Nephron (organoid): ENCODE data around the gene SP140L.
"Not testable (repeated sequence)": the region's sequence is repeated elsewhere in the genome, so short reads cannot be mapped to it uniquely, and the experiment has no call there.

ENCODE experiments used
- H3K27ac Mint-ChIP-seq, 3 experiments: 2 replicates each; pipeline ENCODE4 v1.8.0; 2020; ENCODE audit warnings: mixed read lengths in 3 of 3, mild to moderate bottlenecking in 2 of 3, moderate library complexity in 1 of 3
- H3K27me3 Mint-ChIP-seq: 2 replicates; pipeline ENCODE4 v1.8.0; 2021; ENCODE audit warnings: low read depth, mild to moderate bottlenecking, moderate library complexity, mixed read lengths
- H3K36me3 Mint-ChIP-seq: 2 replicates; pipeline ENCODE4 v1.8.0; 2020; ENCODE audit warnings: low read depth, mixed read lengths
- H3K4me1 Mint-ChIP-seq: 2 replicates; pipeline ENCODE4 v1.8.0; 2020; ENCODE audit warnings: mixed read lengths
- H3K4me3 Mint-ChIP-seq, 3 experiments: 2 replicates each; pipeline ENCODE4 v1.8.0; 2020; ENCODE audit warnings: mild to moderate bottlenecking in 3 of 3, mixed read lengths in 3 of 3, moderate library complexity in 2 of 3
- H3K9me3 Mint-ChIP-seq: 2 replicates; pipeline ENCODE4 v1.8.0; 2020; ENCODE audit warnings: mixed read lengths
- CTCF ChIP-seq, 3 experiments: fragments of 200-600 bp; sonication (generic); IDR thresholded peaks; one replicate each; pipeline ENCODE4 v1.5.0; 2021; ENCODE audit warnings: antibody characterized with exemption in 3 of 3; ENCODE audit not compliant: unreplicated experiment in 3 of 3

Gene SP140L

GRCh38 chr2:230299618-230300017, 27.4 kb upstream of the SP140L start:
- Mint-ChIP-seq H3K27me3 (peaks cover 3% of the 10 kb centered on the region), H3K4me1 (no peaks in the 10 kb centered on the region), H3K4me3 (no peak overlapping the region), H3K9me3 (peaks cover 20% of the 10 kb centered on the region), H3K27ac (no peak overlapping the region), H3K36me3 (no peaks in the 10 kb centered on the region)
- no peak for TF ChIP-seq CTCF (IDR thresholded peaks at IDR 0.05; ENCODE audit: unreplicated experiment in 3 of 3)

GRCh38 chr2:230305416-230306275, 21.3 kb upstream of the SP140L start:
- no peak overlapping the region for H3K27ac Mint-ChIP-seq
- H3K9me3 Mint-ChIP-seq = peaks cover 15% of the 10 kb centered on the region
- H3K27me3 Mint-ChIP-seq = peaks cover 3% of the 10 kb centered on the region
- H3K36me3 Mint-ChIP-seq = no peaks in the 10 kb centered on the region
- no peak overlapping the region for H3K4me3 Mint-ChIP-seq
- H3K4me1 Mint-ChIP-seq = no peaks in the 10 kb centered on the region
- TF ChIP-seq CTCF (IDR thresholded peaks at IDR 0.05; ENCODE audit: unreplicated experiment in 3 of 3) = no peak

- Mint-ChIP-seq H3K27me3 (peaks cover 3% of the 10 kb centered on the region), H3K9me3 (peaks cover 15% of the 10 kb centered on the region), H3K4me1 (no peaks in the 10 kb centered on the region), H3K36me3 (no peaks in the 10 kb centered on the region), H3K4me3 (no peak overlapping the region), H3K27ac (no peak overlapping the region)
- TF ChIP-seq CTCF (IDR thresholded peaks at IDR 0.05; ENCODE audit: unreplicated experiment in 3 of 3) = no peak
Measured at GRCh38 chr2:230306474-230306873, 20.5 kb upstream of the SP140L start.

GRCh38 chr2:230307485-230307884, 19.5 kb upstream of the SP140L start:
- H3K27ac Mint-ChIP-seq = no peak overlapping the region
- H3K4me1 Mint-ChIP-seq = no peaks in the 10 kb centered on the region
- no peaks in the 10 kb centered on the region for H3K36me3 Mint-ChIP-seq
- peaks cover 3% of the 10 kb centered on the region for H3K27me3 Mint-ChIP-seq
- peaks cover 13% of the 10 kb centered on the region for H3K9me3 Mint-ChIP-seq
- no peak for TF ChIP-seq CTCF (IDR thresholded peaks at IDR 0.05; ENCODE audit: unreplicated experiment in 3 of 3)
- H3K4me3 Mint-ChIP-seq = no peak overlapping the region

GRCh38 chr2:230308402-230309000, 18.5 kb upstream of the SP140L start:
- no peaks in the 10 kb centered on the region for H3K4me1 Mint-ChIP-seq
- peaks cover 3% of the 10 kb centered on the region for H3K27me3 Mint-ChIP-seq
- no peak for TF ChIP-seq CTCF (IDR thresholded peaks at IDR 0.05; ENCODE audit: unreplicated experiment in 3 of 3)
- no peaks in the 10 kb centered on the region for H3K36me3 Mint-ChIP-seq
- H3K9me3 Mint-ChIP-seq = peaks cover 6% of the 10 kb centered on the region
- no peak overlapping the region for H3K27ac Mint-ChIP-seq
- no peak overlapping the region for H3K4me3 Mint-ChIP-seq

GRCh38 chr2:230310792-230311191, 16.2 kb upstream of the SP140L start:
- H3K27ac Mint-ChIP-seq, H3K4me1 Mint-ChIP-seq, H3K36me3 Mint-ChIP-seq, H3K9me3 Mint-ChIP-seq, H3K27me3 Mint-ChIP-seq, H3K4me3 Mint-ChIP-seq: not testable (repeated sequence)

GRCh38 chr2:230311634-230312033, 15.4 kb upstream of the SP140L start:
- not testable (repeated sequence) for H3K4me3 Mint-ChIP-seq, H3K9me3 Mint-ChIP-seq, H3K36me3 Mint-ChIP-seq, H3K27ac Mint-ChIP-seq, H3K27me3 Mint-ChIP-seq, H3K4me1 Mint-ChIP-seq
